Astrocyte (in vitro differentiated cells and primary cell): ENCODE results near the gene COMMD10. TPM values are rescaled to one million over a fixed set of nuclear protein-coding genes. Genes with fewer than 3 reads are reported as not detected.
A peak's percentile ranks its signal among the peaks of the same experiment; 100 is the strongest.

Experiments
- DNase-seq: peaks from one replicate; pipeline ENCODE4 v3.0.0-alpha.2; 2010; ENCODE audit warnings: low read depth
- FAIRE-seq: peaks from 2 replicates; lab custom pipeline; 2011; peaks lifted over from hg19 to GRCh38; lab: Jason Lieb, UNC
- H2AFZ ChIP-seq: 2 replicates; pipeline ENCODE4 v1.6.0; 2012; ENCODE audit warnings: low read depth, low read length, inconsistent platforms
- H3K27ac ChIP-seq: 2 replicates; pipeline ENCODE4 v1.5.1; 2011; ENCODE audit warnings: low read depth, low read length, inconsistent platforms
- H3K27me3 ChIP-seq: 2 replicates; pipeline ENCODE4 v1.6.0; 2011; ENCODE audit warnings: low read length, inconsistent platforms; ENCODE audit not compliant: insufficient read depth
- H3K36me3 ChIP-seq: 2 replicates; pipeline ENCODE4 v1.5.1; 2011; ENCODE audit warnings: low read length, inconsistent platforms; ENCODE audit not compliant: insufficient read depth
- H3K4me1 ChIP-seq: 2 replicates; pipeline ENCODE4 v1.5.1; 2011; ENCODE audit warnings: low read length, inconsistent platforms; ENCODE audit not compliant: insufficient read depth
- H3K4me2 ChIP-seq: 2 replicates; pipeline ENCODE4 v1.6.0; 2012; ENCODE audit warnings: low read length, inconsistent platforms
- H3K4me3 ChIP-seq: 2 replicates; pipeline ENCODE4 v1.5.1; 2011; ENCODE audit warnings: low read depth, mild to moderate bottlenecking, low read length, inconsistent platforms; ENCODE audit not compliant: insufficient read depth
- H3K79me2 ChIP-seq: 2 replicates; pipeline ENCODE4 v1.6.0; 2012; ENCODE audit warnings: mild to moderate bottlenecking, low read length, inconsistent platforms; ENCODE audit not compliant: insufficient read depth
- H3K9ac ChIP-seq: 2 replicates; pipeline ENCODE4 v1.6.0; 2012; ENCODE audit warnings: mild to moderate bottlenecking, low read length, inconsistent platforms
- H3K9me3 ChIP-seq: 2 replicates; pipeline ENCODE4 v1.5.1; 2012; ENCODE audit warnings: low read depth, mild to moderate bottlenecking, low read length, inconsistent platforms; ENCODE audit not compliant: insufficient read depth
- H4K20me1 ChIP-seq: 2 replicates; pipeline ENCODE4 v1.6.0; 2012; ENCODE audit warnings: low read length, inconsistent platforms; ENCODE audit not compliant: insufficient read depth
- H3K27ac Mint-ChIP-seq: one replicate; pipeline ENCODE4 v1.8.0; 2021; ENCODE audit warnings: mild to moderate bottlenecking, mixed read lengths; ENCODE audit not compliant: unreplicated experiment
- H3K27me3 Mint-ChIP-seq: one replicate; pipeline ENCODE4 v1.8.0; 2021; ENCODE audit warnings: low read depth, mixed read lengths; ENCODE audit not compliant: unreplicated experiment
- H3K36me3 Mint-ChIP-seq: one replicate; pipeline ENCODE4 v1.8.0; 2021; ENCODE audit warnings: low read depth, mixed read lengths; ENCODE audit not compliant: unreplicated experiment
- H3K4me1 Mint-ChIP-seq: one replicate; pipeline ENCODE4 v1.8.0; 2021; ENCODE audit warnings: low read depth, mixed read lengths; ENCODE audit not compliant: unreplicated experiment
- H3K4me3 Mint-ChIP-seq: one replicate; pipeline ENCODE4 v1.8.0; 2021; ENCODE audit warnings: mild to moderate bottlenecking, moderate library complexity, mixed read lengths; ENCODE audit not compliant: unreplicated experiment
- H3K9me3 Mint-ChIP-seq: one replicate; pipeline ENCODE4 v1.8.0; 2021; ENCODE audit warnings: mild to moderate bottlenecking, mixed read lengths; ENCODE audit not compliant: unreplicated experiment
- CTCF ChIP-seq: IDR thresholded peaks from 2 replicates; pipeline ENCODE4 v1.5.1; 2011; ENCODE audit warnings: low read depth, mild to moderate bottlenecking, inconsistent platforms, low read length, moderate library complexity; ENCODE audit not compliant: insufficient read depth
- EZH2 ChIP-seq: IDR thresholded peaks from 2 replicates; pipeline ENCODE4 v1.6.1; 2012; ENCODE audit warnings: mild to moderate bottlenecking, low read length, inconsistent platforms; ENCODE audit not compliant: insufficient read depth
- total RNA-seq: library from RNA; stranded (reverse); gene quantifications from 2 replicates; pipeline ENCODE4 v1.2.1, GENCODE V29; 2021

COMMD10 gene
- total RNA-seq, 1 donor from 2014 or later: 18.1 TPM

DNA sequence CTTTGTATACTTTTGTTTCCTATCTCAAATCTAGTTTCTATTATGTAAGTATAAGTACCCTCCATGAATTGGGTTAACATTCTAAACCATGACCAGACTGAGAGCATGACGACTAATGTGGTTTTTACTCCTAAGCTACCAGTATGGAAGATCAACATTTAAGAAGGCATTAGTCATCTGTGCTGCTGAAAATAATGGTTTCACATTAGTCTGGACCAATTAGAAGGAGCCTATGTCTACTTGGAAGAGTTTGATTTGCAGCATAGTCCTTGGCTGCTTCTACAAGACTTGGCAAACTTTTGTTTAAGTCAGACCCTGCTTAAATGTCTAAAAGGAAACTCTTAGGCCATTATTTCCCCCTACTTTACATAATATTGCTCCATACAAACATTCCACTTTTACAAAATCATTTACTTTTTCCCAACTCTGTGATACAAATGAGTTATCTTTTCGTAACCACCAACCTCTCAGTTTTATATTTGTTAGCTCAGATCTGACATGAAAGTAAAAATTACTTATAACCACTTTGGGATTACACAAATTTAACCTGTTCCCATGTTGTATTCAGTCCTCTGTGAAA lies 186.7 kb downstream of the COMMD10 start:
- Histone ChIP-seq H3K27me3 (no peaks in the 10 kb centered on the region), H4K20me1 (no peaks in the 10 kb centered on the region), H3K79me2 (no peaks in the 10 kb centered on the region), H3K4me1 (no peaks in the 10 kb centered on the region), H3K9me3 (no peaks in the 10 kb centered on the region), H3K4me2 (no peak overlapping the region), H2AFZ (no peak overlapping the region), H3K27ac (no peak overlapping the region), H3K4me3 (no peak overlapping the region), H3K9ac (no peak overlapping the region), H3K36me3 (no peaks in the 10 kb centered on the region)
- Mint-ChIP-seq H3K4me1 (no peaks in the 10 kb centered on the region), H3K9me3 (no peaks in the 10 kb centered on the region), H3K4me3 (no peak overlapping the region), H3K27ac (no peak overlapping the region), H3K27me3 (no peaks in the 10 kb centered on the region), H3K36me3 (no peaks in the 10 kb centered on the region)
- DNase-seq (peak; percentile 98), FAIRE-seq (no peak)
- TF ChIP-seq CTCF (no peak), EZH2 (no peak)

DNA sequence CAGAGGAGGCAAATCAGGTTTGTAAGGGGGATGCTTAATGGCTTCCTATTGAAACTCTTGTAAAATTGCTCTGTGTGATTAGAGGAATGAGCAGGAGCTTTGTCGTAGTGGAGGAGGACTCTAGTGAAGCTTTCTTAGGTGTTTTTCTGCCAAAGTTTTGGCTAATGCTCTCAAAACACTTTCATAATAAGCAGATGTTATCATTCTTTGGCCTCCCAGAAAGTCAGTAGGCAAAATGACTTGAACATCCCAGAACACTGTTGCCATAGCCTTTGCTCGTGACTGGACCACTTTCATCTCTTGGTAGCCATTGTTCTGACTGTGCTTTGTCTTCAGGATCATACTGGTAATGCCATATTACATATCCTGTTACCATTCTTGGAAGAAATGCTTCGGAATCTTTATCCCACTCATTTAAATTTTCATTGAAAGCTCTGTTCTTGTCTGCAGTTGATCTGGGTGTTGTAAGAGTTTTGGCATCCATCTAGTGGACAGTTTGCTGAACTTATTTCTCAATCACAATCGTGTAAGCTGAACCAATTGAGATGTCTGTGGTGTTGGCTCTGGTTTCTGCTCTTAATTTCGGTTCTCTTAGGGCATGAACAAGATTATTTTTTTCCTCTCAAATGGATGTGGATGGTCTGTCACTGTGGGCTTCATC lies 187.6 kb downstream of the COMMD10 start:
- H3K4me1 Mint-ChIP-seq: no peaks in the 10 kb centered on the region
- Histone ChIP-seq H3K4me3 (no peak overlapping the region), H3K27me3 (no peaks in the 10 kb centered on the region), H3K9me3 (no peaks in the 10 kb centered on the region), H3K9ac (no peak overlapping the region), H3K27ac (no peak overlapping the region), H3K79me2 (no peaks in the 10 kb centered on the region), H4K20me1 (no peaks in the 10 kb centered on the region), H2AFZ (no peak overlapping the region), H3K36me3 (no peaks in the 10 kb centered on the region), H3K4me2 (no peak overlapping the region), H3K4me1 (no peaks in the 10 kb centered on the region)
- H3K27ac Mint-ChIP-seq: no peak overlapping the region
- H3K4me3 Mint-ChIP-seq: no peak overlapping the region
- DNase-seq (peak; percentile 72), FAIRE-seq (peak; percentile 56)
- no peak for TF ChIP-seq CTCF
- no peak for TF ChIP-seq EZH2
- no peaks in the 10 kb centered on the region for H3K27me3 Mint-ChIP-seq
- H3K36me3 Mint-ChIP-seq: no peaks in the 10 kb centered on the region
- peaks cover 4% of the 10 kb centered on the region for H3K9me3 Mint-ChIP-seq
